ENCODE results near the gene CNOT1. TPM values are rescaled to one million over a fixed set of nuclear protein-coding genes. Genes with fewer than 3 reads are reported as not detected.

Gene CNOT1
- total and polyA plus RNA-seq, 2 of the 4 experiments (the other 2 are of a cell fraction) = 85.5 to 357 TPM

DNA sequence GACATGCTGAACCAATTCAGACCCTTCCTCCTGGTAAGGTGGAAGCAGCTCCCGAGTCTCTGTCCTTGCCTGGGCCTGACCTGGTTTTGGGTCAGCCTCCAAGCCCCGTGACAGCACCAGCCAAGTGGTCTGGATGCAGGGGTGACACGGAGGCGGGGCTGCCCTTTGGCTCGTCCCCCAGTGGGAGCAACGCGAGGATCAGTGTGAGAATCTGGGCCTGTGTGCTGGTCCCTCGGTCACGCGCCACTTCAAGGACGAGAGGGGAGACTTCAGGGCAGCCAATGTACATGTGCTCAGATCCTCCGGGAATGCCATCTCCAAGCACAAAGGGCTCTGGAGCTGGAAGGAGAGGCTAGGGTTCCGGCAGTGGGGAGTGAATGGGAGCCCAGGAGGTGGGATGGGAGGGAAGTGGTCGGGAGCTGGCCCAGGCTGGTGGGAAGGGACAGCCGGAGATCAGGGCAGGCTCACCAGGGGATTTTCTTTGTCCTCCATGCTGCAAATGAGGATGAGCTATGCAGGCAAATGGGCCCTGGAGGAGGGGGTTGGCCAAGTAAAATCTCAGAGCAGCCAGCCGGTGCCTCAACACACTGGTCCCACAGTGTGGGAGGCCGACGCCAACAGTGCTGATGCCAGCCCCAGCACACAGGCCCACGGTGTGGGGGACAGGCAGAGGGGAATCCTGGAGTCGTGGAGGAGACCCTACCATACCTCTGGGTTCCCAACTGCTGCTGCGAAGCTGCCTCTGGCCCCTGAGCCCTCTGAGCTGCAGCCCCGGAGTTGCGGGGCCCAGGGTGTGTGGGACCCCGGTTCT lies 133.9 kb downstream of the CNOT1 start:
- peaks cover 8% of the 10 kb centered on the region; the same call in 1 of the 2 replicates for H3K4me1 ChIP-seq (ENCODE audit: control insufficient read depth, insufficient read depth, low read length)
- H3K4ac ChIP-seq (ENCODE audit: low read depth, low read length) = peak overlapping the region; percentile 42; the same call in 1 of the 2 replicates
- no peaks in the 10 kb centered on the region for H3K79me1 ChIP-seq (ENCODE audit: low read depth in 1 of 2, low read length in 2 of 2)
- H3K9ac ChIP-seq (ENCODE audit: low read depth, low read length) = no peak overlapping the region
- H3K4me2 ChIP-seq (ENCODE audit: low read depth, low read length) = peak overlapping the region; percentile 66
- in situ Hi-C loops (cut with MboI; ENCODE audit: low sequenced_read_pairs) = no loop called here
- H3K27ac ChIP-seq (ENCODE audit: insufficient read depth, low read length) = 0 out of 2 replicates have a peak overlapping the region, but pooled peaks have one; percentile 2
- peaks cover 3% of the 10 kb centered on the region; the same call in 1 of the 2 replicates for H3K27me3 ChIP-seq (ENCODE audit: control insufficient read depth, insufficient read depth, low read length)
- 0 out of 2 replicates have a peak overlapping the region, but pooled peaks have one; percentile 29 for H3K56ac ChIP-seq (ENCODE audit: extremely low read depth, insufficient read depth, low read length)
- no peaks in the 10 kb centered on the region for H3K9me3 ChIP-seq (ENCODE audit: control insufficient read depth, insufficient read depth, low read length)
- peak overlapping the region; percentile 93 for H2AFZ ChIP-seq (replicated peaks; ENCODE audit: low read length, poor library complexity)
- no peaks in the 10 kb centered on the region; the same call in 1 of the 2 replicates for H3K9me1 ChIP-seq (ENCODE audit: insufficient read depth, low read length)
- CTCF ChIA-PET = interaction anchor here (0.9 to 1.4 kb wide), 4 partner anchors 12 to 165 kb away, joined by 3 to 7 read pairs (median 4); no protein-coding TSS in a partner anchor
- peak overlapping the region; percentile 35; the same call in 1 of the 2 replicates for H4K5ac ChIP-seq (ENCODE audit: low read depth, low read length)
- no peaks in the 10 kb centered on the region for H3K36me3 ChIP-seq (ENCODE audit: control insufficient read depth, insufficient read depth, low read length)
- peak overlapping the region; percentile 93 for H2AK9ac ChIP-seq (replicated peaks; ENCODE audit: low read depth, low read length, poor library complexity)
- H3K14ac ChIP-seq (replicated peaks; ENCODE audit: low read depth, low read length) = peak overlapping the region; percentile 11; the same call in 1 of the 2 replicates
- no peak overlapping the region for H3K23ac ChIP-seq (ENCODE audit: low read depth, low read length)
- H4K20me1 ChIP-seq (ENCODE audit: insufficient read depth, low read length) = no peaks in the 10 kb centered on the region
- no peak overlapping the region for H2BK20ac ChIP-seq (ENCODE audit: low read depth, low read length)
- H4K8ac ChIP-seq (ENCODE audit: low read depth in 2 of 2, low read length in 2 of 2) = peak overlapping the region; percentile 20 to 68; a peak in 3 of 4 replicates
- H2AK5ac ChIP-seq (ENCODE audit: low read depth, low read length) = peak overlapping the region; percentile 23; the same call in 1 of the 2 replicates
- peak overlapping the region; percentile 11; the same call in 1 of the 2 replicates for H3K18ac ChIP-seq (ENCODE audit: low read depth, low read length)
- no peak overlapping the region for H2BK120ac ChIP-seq (ENCODE audit: low read depth, low read length)
- WGBS, 2 experiments (ENCODE audit: extremely low coverage in 2 of 2, insufficient read length in 1 of 2) = 67% methylated on average over 10 of the region's 24 CpGs; no CpG with 5 or more reads in 1 of the 2 experiments
- no peak overlapping the region for H2BK15ac ChIP-seq (ENCODE audit: low read depth, low read length)
- POLR2A ChIA-PET (ENCODE audit: unreplicated experiment) = interaction anchor here (1.0 kb wide), 1 partner anchor 151 kb away, joined by 3 read pairs; no protein-coding TSS in a partner anchor
- DNase-seq = no peak
- ATAC-seq (ENCODE audit: low read depth) = no peak
- H4K91ac ChIP-seq (ENCODE audit: insufficient read depth, low read depth, low read length) = no peak overlapping the region
- BruUV-seq (replicated peaks) = no TSS peak
- intact Hi-C loops (cut with micrococcal nuclease) = no loop called here
- dilution Hi-C loops (cut with HindIII; ENCODE audit: low sequenced_read_pairs, unreplicated experiment) = no loop called here
- H3K4me3 ChIP-seq (ENCODE audit: insufficient read depth, low read depth, low read length) = no peak overlapping the region
- H2BK5ac ChIP-seq (ENCODE audit: low read depth, low read length, poor library complexity, severe bottlenecking) = no peak overlapping the region
- no peak for TF ChIP-seq SMC3 (IDR thresholded peaks at IDR 0.05; ENCODE audit: low read depth, low read length)
- TF ChIP-seq, protein P1, sequence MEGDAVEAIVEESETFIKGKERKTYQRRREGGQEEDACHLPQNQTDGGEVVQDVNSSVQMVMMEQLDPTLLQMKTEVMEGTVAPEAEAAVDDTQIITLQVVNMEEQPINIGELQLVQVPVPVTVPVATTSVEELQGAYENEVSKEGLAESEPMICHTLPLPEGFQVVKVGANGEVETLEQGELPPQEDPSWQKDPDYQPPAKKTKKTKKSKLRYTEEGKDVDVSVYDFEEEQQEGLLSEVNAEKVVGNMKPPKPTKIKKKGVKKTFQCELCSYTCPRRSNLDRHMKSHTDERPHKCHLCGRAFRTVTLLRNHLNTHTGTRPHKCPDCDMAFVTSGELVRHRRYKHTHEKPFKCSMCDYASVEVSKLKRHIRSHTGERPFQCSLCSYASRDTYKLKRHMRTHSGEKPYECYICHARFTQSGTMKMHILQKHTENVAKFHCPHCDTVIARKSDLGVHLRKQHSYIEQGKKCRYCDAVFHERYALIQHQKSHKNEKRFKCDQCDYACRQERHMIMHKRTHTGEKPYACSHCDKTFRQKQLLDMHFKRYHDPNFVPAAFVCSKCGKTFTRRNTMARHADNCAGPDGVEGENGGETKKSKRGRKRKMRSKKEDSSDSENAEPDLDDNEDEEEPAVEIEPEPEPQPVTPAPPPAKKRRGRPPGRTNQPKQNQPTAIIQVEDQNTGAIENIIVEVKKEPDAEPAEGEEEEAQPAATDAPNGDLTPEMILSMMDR (conservative IDR thresholded peaks at IDR 0.05; ENCODE audit: low read depth, low read length) = no peak
- no peak for TF ChIP-seq FOS (IDR thresholded peaks at IDR 0.05; ENCODE audit: low read depth, low read length)
- no peak for TF ChIP-seq MXI1 (IDR thresholded peaks at IDR 0.05; ENCODE audit: borderline replicate concordance, low read depth, low read length)
- TF ChIP-seq, protein P2, sequence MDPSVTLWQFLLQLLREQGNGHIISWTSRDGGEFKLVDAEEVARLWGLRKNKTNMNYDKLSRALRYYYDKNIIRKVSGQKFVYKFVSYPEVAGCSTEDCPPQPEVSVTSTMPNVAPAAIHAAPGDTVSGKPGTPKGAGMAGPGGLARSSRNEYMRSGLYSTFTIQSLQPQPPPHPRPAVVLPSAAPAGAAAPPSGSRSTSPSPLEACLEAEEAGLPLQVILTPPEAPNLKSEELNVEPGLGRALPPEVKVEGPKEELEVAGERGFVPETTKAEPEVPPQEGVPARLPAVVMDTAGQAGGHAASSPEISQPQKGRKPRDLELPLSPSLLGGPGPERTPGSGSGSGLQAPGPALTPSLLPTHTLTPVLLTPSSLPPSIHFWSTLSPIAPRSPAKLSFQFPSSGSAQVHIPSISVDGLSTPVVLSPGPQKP (IDR thresholded peaks at IDR 0.05; ENCODE audit: borderline replicate concordance, low read depth, low read length) = no peak
- no peak for TF ChIP-seq NFE2L2 (IDR thresholded peaks at IDR 0.05; ENCODE audit: low read depth, low read length)
- no peak for TF ChIP-seq CHD1 (IDR thresholded peaks at IDR 0.05; ENCODE audit: low read depth, low read length)
- TF ChIP-seq POLR2A (IDR thresholded peaks at IDR 0.05; ENCODE audit: low read depth, low read length) = no peak
- TF ChIP-seq RCOR1 (IDR thresholded peaks at IDR 0.05; ENCODE audit: insufficient replicate concordance, low read length) = no peak
- no peak for TF ChIP-seq MAFK (IDR thresholded peaks at IDR 0.05; ENCODE audit: low read depth, low read length)
- TF ChIP-seq CEBPB (IDR thresholded peaks at IDR 0.05; ENCODE audit: low read depth, low read length) = no peak
- TF ChIP-seq MAZ (IDR thresholded peaks at IDR 0.05; ENCODE audit: borderline replicate concordance, low read depth, low read length) = no peak
- TF ChIP-seq RAD21 (IDR thresholded peaks at IDR 0.05; ENCODE audit: low read length) = no peak

Data from IMR-90 (cell line).